KOPT-K1 (cell line): ENCODE measurements around the gene MRPL17.

Experiments
- H3K27ac ChIP-seq: fragments of 200-600 bp; sonication (generic); 2 replicates; pipeline ENCODE4 v1.5.1; 2016; ENCODE audit warnings: antibody characterized with exemption, mild to moderate bottlenecking, low read depth, low read length; ENCODE audit not compliant: poor library complexity, severe bottlenecking
- H3K36me3 ChIP-seq: fragments of 200-600 bp; sonication (generic); 2 replicates; pipeline ENCODE4 v1.5.1; 2017; ENCODE audit warnings: antibody characterized with exemption, mild to moderate bottlenecking, low read length, moderate library complexity; ENCODE audit not compliant: insufficient read depth
- H3K9me3 ChIP-seq: fragments of 200-600 bp; sonication (generic); 2 replicates; pipeline ENCODE4 v1.5.1; 2017; ENCODE audit warnings: antibody characterized with exemption, low read length, mild to moderate bottlenecking; ENCODE audit not compliant: insufficient read depth, poor library complexity, severe bottlenecking

The MRPL17 gene

DNA sequence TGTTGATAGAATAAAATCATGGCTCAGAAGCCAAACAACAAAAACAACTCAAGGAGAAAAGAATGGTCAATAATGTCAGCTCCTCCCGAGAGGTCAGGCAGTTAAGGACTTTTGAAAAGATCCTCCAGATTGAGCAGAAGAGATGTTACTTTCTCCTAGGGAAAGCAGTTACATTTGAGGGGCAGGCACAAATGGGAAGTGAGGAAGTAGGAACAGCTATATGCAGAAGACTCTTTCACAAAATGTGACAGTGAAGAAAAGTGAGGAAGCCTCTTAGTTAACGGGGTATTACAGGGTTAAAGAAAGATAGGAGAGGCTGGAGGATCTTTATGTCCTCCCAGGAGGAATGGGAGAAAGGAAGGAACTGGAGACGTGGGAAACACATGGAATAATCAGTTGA, 31.0 kb downstream of the MRPL17 start:
- Histone ChIP-seq H3K9me3 (no peaks in the 10 kb centered on the region), H3K27ac (no peak overlapping the region), H3K36me3 (no peaks in the 10 kb centered on the region)

DNA sequence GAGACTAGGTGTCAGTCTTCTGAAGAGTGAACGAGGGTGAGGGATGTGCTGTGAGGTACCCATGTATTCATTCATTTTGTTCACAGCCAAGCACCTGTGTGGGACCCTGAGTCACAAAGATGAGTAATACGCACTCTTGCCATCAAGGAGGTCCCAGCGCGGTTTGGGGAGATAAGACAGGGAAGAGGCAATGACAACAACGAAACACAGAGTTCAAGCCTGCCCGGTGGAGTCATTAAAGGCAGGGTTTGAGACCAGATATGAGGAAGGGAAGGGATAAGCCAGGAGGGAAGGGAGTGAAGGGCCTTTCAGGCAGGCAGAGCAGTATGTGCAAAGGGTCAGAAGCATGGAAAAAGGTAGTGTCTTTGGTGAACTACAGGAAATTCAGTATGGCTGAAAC, 32.2 kb downstream of the MRPL17 start:
- Histone ChIP-seq H3K36me3 (no peaks in the 10 kb centered on the region), H3K27ac (no peak overlapping the region), H3K9me3 (no peaks in the 10 kb centered on the region)

DNA sequence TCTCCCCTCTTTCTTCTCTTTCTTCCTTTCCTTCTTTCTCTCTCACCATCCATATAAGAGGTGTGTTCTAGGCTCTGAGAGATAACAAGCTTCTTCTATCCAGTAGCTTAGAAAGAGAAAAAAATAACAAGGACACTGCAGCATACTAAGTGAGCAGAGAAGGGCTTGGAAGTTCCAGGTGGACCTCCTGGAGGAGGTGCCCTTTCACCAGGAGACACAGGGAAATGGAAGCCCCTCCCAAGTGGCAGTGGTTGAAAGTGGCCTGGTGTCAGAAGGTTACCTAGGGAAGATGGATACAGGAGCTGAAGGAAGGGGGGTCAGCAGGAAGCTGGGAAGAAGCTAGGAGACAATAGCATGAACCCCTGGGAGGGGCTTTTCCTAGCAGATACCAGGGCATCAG, 33.0 kb downstream of the MRPL17 start:
- no peak overlapping the region for H3K27ac ChIP-seq
- no peaks in the 10 kb centered on the region for H3K36me3 ChIP-seq
- no peaks in the 10 kb centered on the region for H3K9me3 ChIP-seq

DNA sequence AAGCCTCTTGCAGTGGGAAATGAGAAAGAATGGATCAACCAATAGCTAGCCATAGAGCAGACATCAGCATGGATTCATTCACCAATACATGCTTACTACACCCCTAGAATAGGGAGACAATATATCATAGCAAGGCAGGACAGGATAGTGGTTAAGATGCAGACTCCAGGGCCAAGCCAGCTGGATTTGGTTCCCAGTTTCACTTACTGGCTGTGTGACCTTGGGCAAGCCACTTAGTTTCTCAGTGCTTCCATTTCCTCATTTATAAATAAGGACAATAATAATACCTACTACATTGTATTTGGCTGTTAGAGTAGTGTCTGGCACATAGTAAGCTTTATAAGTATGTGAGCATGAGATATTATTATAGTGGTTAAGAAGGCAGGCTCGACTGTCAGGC, 34.6 kb downstream of the MRPL17 start:
- H3K27ac ChIP-seq, result no peak overlapping the region
- H3K9me3 ChIP-seq, result no peaks in the 10 kb centered on the region
- H3K36me3 ChIP-seq, result no peaks in the 10 kb centered on the region

DNA sequence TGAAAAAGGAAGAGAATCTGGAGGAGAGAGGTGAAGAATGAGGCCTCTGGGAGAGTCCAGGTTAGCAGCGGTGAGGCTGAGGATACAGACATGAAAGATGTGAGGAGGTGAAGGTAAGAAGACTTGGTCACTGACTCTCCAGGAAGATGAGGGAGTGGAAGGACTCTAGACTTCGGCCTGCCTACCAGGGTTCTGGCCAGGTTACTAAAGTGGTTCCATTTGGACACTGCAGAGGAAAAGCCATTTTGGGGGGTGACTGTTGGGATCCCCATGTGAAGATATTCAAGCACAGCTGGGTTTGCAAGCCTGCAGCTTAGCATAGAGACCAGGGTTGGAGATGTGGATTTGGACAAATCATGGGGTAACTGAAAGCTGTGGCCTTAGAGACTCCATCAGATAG, 35.3 kb downstream of the MRPL17 start:
- Histone ChIP-seq H3K36me3 (no peaks in the 10 kb centered on the region), H3K9me3 (no peaks in the 10 kb centered on the region), H3K27ac (peak overlapping the region; percentile 69)

DNA sequence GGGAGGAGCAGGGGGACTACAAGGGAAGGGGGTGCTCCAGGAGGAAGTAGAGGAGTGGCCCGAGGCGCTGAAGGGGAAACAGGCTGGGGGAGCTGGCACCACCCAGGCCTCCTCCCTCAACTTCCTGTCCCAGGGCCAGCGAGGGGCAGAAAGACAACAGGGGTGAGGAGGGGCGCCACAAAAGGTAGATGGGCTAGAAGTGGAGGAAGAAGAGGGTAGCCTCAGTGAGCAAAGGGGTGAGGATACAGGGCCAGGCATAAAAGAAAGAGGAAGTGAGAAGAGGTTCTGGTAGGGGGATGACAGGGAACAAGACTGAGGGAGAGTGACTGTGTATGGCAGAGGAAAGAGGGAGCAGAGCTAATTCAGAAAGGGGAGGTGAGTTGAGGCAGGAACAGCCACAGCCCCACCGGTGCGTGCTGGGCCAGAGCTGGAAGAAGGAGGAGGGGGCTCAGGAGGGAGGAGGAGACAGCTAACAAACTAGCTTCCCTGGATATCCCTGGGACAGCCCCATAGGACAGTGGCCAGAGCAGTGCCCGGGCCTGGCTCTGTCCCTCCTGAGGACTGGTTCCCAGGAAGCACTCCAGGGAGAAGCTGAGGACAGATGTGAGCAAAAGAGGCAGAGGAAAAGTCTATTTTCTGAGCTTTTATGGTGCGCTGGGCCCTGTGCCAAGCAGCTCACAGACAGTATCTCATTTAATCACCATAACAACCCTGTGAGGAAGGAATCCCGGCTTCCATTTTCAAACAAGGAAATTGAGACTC, 36.0 kb downstream of the MRPL17 start:
- H3K27ac ChIP-seq, result peak overlapping the region; percentile 69
- no peaks in the 10 kb centered on the region for H3K36me3 ChIP-seq
- no peaks in the 10 kb centered on the region for H3K9me3 ChIP-seq

DNA sequence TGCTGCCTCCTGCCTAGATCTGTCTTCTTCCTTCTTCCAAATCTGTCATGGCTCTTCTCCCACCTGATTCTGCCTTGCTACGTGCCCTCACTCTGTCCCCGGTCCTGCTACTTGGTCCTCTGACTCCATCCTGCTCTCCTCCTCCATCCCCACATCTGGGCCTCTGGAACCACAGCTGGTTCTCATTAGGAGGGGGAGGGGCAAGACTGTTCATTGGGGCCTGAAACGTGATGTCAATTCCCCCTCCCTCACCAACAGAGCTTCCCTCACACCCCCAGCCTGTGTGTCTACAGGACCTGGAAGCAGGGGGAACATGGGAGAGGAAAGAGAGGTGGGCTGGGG, 36.6 kb downstream of the MRPL17 start:
- Histone ChIP-seq H3K9me3 (no peaks in the 10 kb centered on the region), H3K36me3 (no peaks in the 10 kb centered on the region), H3K27ac (peak overlapping the region; percentile 69)

DNA sequence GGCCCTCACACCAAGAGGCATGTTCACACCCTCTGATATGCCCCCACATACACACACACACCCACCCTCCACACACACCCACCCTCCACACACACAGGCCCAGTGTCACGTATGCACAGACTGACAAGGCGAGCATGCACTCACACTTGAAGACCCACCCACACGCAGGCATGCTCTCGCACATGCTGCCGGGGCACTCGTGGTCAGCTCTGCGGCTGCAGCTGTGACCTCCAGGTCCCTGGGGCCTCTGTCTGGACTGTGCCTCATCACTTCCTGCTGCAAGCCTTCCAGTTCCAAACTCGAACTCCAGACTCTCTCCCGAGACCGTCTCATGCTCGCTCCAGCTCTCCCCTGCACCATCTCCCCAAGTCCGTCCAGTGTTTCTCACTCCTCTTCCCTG, 37.1 kb downstream of the MRPL17 start:
- Histone ChIP-seq H3K36me3 (no peaks in the 10 kb centered on the region), H3K9me3 (no peaks in the 10 kb centered on the region), H3K27ac (peak overlapping the region; percentile 69)

DNA sequence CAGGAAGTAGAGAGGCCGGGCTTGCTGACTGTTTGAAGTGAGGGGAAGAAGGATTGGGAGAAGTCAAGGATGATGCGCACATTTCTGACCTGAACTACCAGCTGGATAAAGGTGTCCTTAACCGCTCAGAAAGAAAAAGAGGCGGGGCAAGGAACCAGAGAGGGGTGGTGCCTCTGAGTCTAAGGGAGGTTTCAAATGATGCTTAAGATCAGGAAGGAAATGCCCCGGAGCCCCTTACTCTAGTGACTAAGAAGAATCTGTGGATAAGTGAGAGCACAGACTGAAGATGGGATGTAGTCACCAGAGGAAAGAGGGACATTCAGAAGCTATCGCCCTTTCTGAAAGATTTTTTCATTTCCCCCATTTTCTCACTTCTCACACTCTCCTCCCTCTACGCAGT, 40.2 kb downstream of the MRPL17 start:
- no peak overlapping the region for H3K27ac ChIP-seq
- no peaks in the 10 kb centered on the region for H3K9me3 ChIP-seq
- peaks cover 6% of the 10 kb centered on the region; the same call in 1 of the 2 replicates for H3K36me3 ChIP-seq

DNA sequence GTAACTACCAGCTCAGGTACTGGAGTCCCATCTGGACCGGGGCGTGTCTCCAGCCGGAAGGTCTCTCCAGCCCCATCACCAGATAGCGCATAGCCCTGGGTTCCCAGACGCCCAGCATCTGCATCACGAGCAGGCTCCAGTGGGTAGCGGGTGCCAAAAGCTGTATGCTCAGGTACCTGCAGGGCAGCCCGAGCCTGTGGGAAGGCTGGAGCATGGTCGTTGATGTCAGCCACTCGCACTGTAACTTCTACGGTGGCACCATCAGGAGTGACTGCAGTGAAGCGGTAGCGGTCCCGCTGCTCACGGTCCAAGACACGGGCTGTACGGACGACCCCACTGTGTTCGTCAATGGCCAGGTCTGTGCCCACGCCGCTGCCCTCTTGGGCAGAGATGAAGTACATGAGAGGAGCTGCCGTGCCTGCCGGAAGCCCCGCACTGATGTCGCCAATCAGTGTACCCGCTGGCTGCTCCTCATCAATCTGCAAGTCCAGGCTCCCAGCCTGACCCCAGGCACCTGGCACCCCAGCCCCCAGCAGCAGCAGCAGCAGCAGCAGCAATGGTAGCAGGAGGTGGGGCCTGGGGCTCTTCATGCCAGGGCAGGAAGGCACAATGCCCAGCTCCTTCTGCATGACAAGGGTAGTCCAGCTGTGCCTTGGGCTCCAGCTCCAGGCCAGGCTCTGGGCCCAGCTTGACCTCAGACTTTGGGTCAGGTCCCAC, 42.0 kb downstream of the MRPL17 start:
- Histone ChIP-seq H3K9me3 (no peaks in the 10 kb centered on the region), H3K36me3 (peaks cover 6% of the 10 kb centered on the region; the same call in 1 of the 2 replicates), H3K27ac (no peak overlapping the region)

DNA sequence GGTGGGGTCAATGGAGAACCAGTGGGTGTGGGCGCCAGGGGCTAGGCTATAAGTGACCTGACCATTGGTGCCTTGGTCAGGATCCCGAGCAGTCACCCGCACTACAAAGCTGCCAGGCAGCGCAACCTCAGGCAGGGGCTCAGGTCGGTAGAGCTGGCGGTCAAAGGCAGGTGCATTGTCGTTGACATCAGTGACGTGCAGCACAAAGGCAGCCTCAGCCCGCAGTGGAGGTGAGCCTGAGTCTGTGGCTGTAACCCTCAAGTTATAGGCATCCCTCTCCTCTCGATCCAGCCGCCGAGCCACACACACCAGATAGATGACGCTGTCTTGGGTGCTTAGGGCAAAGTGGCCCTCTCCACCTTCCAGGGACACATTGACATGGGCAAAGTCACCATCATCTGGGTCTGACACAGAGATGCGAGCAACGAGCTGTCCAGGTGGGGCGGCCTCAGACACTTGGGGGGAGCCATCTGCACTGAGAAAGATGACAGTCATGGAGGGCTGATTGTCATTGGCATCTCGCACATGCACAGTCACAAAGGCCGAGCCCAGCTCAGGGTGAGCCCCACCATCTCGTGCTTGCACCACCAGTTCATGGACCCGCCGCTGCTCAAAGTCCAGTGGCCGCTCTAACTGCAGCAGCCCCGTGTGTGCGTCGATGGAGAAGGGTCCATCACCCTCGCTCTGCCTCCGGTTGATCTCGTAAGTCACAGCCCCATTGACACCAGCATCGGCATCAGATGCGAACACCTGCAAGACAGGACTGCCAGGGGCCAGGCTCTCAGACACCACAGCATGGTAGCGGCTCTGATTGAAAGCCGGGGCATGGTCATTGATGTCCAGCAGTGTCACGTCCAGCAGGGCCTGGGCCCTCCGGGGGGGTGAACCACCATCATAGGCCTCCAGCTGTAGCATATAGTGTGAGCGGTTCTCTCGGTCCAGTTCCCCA, 42.8 kb downstream of the MRPL17 start:
- Histone ChIP-seq H3K9me3 (no peaks in the 10 kb centered on the region), H3K27ac (no peak overlapping the region), H3K36me3 (peaks cover 6% of the 10 kb centered on the region; the same call in 1 of the 2 replicates)

DNA sequence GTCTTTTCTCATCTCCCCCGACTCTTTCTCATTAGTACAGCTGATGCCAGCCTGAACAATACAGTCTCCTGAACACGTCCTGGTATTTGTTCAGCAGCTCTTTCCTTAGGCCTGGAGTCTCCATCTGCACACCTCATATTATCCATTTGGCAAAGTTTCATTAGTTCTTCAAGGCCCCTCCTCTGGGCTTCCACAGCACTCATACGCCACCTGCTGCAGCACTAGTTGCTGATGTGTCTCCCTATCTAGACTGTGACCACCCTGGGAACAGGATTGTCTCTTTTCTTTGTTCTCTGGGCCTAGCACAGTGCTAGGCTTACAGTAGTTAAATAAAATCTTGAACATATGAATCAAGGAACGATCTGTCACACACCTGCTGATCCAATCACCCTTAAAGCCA, 44.7 kb downstream of the MRPL17 start:
- H3K9me3 ChIP-seq, result no peaks in the 10 kb centered on the region
- no peak overlapping the region for H3K27ac ChIP-seq
- peaks cover 6% of the 10 kb centered on the region; the same call in 1 of the 2 replicates for H3K36me3 ChIP-seq

DNA sequence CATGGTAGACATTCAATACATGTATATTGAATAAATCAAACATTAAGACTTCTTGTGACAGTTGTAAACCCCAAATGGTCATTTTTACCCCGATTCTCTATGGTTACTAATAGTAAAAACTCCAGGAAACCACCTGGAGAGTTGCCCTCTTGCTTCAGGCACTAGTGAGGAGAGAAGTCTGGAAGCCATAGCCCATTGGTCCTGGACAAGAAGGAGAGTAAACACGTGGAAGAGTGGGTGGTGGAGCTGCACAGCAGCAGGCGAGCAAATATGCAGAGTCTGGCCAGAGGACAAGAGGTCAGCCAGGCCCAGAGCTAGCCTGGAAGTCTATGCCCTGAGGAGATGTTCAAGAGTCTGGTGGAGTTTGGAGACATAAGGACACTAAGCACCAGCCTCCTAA, 45.3 kb downstream of the MRPL17 start:
- no peak overlapping the region for H3K27ac ChIP-seq
- H3K36me3 ChIP-seq, result peaks cover 6% of the 10 kb centered on the region; the same call in 1 of the 2 replicates
- no peaks in the 10 kb centered on the region for H3K9me3 ChIP-seq

DNA sequence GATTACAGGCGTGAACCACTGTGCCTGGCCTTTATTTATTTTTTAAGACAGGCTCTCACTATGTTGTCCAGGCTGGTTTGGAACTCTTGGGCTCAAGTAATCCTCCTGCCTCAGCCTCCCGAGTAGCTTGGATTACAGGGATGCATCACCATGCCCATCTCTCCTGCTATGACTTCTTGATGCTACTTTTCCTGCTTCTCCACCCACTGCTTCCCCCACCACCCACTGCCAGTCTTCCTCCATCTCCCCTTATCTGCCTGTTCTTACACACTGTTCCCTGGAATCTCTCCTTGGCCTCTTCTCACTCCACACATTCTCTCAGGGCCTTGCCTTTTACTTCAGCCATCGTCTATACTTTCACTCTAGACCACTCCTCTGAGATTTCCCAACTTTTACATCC, 46.7 kb downstream of the MRPL17 start:
- Histone ChIP-seq H3K9me3 (no peaks in the 10 kb centered on the region), H3K36me3 (peaks cover 12% of the 10 kb centered on the region; the same call in 1 of the 2 replicates), H3K27ac (no peak overlapping the region)
